Activated T-cell treated with anti-CD3 and anti-CD28 coated beads for 48 hours (primary cell): ENCODE measurements around the gene RNU5D-1.

Experiments used
- DNase-seq: peaks from one replicate; pipeline ENCODE4 v3.0.0-alpha.2; 2020; ENCODE audit warnings: low read depth

The RNU5D-1 gene

DNA sequence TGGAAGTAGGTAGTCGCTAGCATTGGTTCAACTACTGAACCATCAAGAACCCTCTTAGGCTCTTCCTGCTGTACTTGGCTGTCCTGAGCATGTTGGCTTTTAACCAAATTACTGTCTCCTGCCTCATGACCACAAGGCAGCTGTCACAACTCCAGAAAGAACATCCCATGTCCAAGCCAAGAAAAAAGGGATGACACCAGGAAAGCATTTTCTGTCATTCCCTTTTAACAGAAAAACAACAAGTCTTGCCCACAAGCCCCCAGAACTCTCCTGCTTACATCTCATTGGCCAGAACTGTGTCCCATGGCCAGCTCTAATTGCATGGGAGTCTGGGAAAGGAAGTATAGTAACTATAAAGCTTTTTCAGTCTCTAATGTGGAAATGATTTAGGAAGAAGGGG is 2.4 kb upstream of the RNU5D-1 start:
- no peak for DNase-seq

DNA sequence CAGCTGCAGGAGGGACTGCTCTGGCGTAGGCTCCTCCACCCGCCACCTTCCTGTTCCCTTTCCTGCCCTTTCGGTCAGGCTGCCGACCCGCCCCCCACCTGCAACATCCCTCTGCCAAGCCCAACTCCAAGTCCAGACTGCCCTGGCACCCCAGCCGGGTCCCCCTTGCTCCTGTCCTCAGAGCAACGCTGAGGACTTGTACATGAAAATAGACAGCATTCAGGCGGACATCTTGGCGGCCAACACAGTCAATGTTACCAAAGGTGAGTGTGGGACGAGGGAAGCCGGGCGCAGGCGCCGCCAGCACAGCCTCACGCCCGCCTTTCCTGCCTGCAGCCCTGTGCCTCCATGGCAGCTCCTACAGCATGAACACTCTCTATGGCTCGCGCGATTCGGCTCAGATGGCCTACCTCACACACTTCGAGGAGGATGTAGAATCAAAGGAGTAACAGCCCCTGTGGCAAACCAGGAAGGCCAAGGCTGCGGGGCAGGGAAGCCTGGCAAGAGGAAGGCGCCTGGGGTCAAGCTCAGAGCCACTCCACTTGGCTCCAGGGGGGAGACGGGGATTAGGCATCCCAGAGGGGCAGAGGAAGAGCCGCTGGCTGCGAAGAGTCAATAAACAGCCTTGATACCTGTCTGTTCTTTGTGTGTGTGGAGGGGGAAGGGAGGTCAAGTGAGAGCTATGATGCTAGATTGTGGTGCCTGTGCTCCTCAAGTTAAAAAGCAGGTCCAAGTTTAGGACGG is 5.8 kb downstream of the RNU5D-1 start:
- no peak for DNase-seq

DNA sequence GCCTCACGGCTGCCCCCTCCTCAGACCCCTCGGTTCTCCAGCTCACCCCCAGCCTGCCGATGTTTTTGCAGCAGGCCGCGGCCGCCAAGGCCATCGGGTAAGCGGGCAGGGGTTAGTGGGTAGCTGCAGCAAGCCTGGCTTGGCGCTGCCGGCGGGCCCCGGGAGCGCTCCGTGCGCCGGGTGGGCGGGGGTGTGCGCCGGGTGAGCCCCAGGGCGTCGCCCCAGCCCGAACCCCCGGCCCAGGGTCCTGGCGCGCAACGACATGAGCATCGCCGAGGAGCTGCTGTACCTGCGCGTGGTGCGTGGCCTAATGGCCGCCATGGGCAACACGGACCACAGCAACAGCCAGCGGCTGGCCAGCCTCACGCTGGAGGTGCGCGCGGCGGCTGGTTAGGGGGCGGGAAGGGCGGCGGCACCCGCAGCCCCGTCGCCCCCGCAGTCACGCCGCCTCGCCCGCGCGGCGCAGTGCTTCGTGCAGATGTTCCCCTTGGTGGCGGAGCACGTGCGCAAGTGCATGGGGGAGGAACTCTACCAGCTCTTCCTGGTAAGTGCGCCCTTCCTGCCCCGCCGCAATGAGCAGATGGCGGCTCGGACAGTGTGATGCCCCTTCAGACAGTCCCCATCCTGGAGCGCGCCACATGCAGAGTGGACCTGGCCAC is 6.5 kb downstream of the RNU5D-1 start:
- no peak for DNase-seq

DNA sequence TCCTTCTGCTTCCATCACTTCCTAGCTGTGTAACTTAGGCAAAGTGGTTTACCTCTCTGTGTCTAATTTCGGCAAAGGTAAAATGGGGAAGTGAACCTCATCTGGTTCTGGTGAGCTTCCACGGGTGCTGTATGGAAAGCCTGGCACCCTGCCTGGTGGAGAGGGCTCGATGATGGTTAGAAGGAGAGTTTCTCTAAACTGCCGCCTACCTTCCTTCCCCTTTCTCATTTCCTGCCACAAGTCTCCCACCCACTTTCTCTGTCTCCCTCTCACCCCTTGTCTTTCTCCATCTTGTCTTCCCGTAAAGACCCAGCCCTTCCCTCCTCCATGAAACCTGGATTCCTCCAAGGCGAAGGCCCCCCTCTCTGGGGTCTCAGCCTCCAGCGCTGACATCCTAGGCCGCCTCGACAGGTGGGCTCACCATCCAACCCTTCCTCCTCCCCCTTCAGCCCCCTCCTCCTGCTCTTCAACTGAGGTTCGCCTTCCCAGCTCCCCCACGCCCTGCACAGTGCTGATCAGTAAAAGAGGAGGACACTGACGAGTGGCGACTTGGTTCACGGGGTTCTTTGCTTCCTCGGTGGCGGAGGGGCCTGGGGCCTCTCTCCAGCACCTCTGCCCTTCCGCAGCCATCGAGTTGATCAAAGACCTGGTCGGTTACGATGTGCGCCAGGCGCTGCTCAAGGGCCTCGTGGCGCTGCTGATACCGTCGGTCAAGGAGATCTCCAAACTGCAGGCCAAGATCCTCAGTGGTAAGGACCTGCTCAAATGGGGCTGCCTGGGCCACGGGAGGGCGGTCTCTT is 7.3 kb downstream of the RNU5D-1 start:
- DNase-seq: peak; percentile 57

DNA sequence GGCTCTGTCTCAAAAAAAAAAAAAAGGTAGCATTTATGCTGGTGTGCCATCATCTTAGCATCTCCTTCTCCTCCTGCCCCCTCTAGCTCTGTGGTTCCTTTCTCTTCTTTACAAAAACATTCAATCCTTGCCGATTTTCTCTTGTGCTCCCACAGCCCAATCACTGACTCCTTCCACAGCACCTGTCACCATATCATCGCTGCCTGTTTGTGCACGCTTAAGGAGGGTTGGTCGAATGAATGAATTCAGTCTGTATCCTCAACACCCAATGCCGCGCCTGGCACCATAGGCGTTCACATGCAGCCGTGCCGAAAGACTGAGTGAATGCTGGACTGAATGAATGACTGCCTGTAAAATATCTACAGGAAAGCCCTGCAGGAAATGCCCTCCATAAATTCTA is 7.9 kb downstream of the RNU5D-1 start:
- DNase-seq: no peak

DNA sequence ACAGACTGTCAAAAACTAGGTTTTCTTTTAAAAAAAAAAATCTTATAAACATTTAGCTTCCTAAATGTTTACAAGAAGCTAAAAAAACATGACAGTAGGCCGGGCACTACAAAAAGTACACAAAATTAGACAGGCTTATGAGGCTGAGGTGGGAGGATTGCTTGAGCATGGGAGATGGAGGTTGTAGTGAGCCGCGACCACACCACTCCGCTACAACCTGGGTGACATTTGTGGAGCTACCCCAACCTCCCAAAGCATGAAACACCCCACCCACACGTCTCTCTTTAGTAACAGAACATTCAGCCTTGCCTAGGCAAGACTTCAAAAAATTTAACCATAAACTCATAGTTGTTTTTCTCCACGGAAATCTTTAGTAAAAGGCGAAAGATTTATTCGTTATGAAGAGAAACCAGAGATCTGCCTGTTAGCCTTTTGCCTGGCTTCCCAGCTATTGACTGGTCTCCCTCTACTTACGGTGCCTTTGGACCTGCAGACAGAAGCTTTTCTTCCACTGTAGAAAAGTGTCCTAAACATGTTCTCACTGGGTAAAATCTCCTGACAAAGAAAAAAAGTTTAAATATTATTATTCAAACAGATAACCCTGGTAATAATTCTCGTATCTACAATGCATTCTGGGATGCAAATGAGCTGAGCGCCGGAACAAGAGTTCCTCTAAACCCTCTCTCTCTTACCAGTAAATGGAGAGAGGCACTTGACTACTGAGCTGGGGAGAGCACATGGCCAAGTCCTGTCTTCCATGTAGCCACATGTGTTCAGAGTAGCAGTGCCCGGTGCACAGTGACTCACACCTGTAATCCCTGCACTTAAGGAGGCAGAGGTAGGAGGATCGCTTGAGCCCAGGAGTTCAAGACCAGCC is 9.2 kb downstream of the RNU5D-1 start:
- DNase-seq: peak; percentile 74

DNA sequence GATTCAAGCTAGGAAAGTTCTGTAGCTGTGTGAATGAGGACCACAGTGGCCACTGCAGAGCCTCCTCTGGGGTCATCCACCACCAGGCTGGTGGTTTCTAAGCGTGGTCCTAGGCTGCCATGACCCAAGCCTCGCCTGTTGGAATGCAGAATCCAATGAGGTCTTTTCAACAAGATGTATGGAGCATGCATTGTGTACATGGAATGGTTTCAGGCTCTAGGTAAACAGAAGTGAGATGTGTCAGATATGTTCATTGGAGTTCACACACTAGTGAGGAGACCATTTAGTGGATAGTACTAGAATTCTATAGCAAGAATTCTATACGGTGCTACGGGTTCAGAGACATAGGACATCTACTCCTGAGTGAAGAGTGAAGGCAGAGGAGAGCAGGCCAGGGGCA is 10.7 kb downstream of the RNU5D-1 start:
- DNase-seq: no peak

DNA sequence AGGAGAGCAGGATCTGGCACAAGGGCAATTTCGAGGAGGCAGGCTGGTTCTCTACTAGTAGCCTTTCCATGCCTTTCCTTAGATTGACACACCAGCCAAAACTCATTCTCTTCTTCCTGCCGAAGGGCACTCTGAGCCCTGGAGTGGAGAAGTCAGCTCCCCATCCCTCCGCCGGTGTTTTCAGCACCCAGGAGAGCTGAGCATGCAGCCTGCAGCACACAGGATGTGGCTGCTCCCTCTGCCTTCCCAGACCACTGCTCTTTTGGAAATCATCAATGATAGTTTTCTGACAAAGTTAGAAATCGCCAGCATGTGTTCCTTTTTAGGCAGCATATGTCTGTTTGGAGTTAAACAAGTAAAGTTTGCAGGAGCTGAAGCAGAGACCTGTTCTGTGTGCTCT is 11.7 kb downstream of the RNU5D-1 start:
- DNase-seq: no peak

DNA sequence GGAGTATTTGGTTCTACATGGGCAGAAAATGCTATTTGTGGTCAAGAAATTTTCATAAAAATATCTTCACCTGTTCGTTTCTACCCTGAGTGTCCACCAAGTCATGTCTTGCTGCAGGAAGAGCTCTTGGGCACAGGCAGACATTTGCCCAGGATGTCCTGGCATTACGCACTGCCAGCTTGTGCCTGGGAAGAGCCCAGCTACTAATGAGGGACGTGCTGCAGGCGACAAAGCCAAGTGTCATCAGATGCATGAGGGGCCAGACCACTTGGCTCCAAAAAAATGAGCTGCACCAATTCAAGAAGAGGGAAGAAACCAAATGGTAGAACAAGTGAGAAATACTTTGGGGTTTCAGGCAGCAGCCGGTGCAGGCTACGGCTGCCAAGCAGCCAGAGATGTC is 12.9 kb downstream of the RNU5D-1 start:
- no peak for DNase-seq

DNA sequence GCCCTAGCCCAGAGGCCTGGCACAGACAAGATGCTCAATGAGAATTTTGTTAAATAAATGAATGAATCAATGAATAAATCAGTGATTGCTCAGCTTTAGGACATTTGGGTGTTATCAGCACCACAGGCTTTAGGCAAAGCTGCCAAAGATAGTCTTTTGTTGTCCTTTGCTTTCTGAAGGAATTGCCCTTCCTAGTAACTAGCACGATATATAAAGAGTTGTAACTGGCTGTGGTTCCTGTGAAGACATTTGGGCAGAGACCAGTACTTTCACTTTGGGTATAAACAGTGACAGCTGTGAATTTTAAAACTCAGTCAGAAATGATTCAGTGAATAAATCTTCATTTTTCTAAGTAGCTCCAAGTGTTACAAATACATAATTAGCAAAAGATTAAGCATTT is 13.3 kb downstream of the RNU5D-1 start:
- DNase-seq: no peak

DNA sequence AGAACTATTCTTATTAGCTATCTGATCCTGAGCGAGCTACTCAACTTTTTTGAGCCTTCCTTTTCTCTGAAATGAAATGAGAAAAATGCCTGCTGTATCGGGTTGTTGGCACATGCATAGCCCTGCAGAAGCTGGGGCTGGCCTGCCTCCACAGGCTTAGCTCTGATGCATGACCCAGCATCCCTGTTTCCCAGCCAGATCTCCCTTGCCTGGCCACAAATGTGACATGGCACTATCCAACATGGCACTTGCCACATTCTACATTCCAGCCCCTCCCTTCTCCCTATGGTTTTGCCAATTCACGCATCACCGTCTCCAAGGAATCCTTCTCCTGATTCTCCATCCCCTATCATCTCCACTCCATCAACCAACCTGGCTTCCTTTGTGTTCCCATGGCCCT is 13.8 kb downstream of the RNU5D-1 start:
- DNase-seq: no peak

DNA sequence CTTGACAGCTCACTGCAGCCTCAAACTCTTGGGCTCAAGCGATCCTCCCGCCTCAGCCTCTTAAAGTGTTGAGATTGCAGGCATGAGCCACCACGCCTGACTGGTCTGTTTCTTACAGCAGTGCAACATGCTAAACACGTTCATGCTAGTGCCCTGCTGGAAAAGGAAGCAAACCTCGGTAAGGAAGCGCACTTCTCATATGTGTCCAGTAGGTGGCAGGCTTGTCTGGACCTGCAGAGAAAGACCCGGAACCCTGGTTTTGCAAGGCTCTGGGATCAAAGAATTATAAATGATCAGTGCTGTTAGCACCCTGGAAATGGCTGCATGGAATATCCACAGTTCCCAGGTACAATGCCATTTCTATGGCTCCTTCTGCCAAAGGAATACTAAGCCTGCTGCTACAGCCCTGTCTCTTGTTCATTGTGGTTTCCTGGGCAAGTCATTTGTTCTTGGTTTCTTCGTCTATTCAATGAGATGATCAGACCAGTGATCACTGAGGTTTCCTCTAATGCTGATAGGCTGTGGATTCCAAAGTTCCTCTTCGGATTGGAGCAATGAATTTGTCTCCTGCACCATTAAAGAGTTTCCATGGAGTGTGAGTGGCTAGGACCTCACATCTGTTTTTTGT is 15.9 kb downstream of the RNU5D-1 start:
- DNase-seq: peak; percentile 54

DNA sequence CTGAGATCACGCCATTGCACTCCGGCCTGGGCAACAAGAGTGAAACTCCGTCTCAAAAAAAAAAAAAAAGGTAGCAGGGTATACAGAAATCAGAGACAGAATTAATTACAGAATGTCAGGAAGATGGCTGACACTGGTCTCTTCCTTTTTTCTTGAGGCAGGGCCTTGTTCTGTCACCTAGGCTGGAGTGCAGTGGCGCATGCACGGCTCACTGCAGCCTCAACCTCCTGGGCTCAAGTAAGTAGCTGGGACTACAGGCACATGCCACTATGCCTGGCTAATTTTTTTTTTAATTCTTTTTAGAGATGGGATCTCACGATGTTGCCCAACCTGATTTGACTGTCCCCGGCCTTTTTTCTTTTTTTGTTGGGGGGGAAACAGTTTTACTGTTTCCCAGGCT is 16.4 kb downstream of the RNU5D-1 start:
- DNase-seq: no peak

DNA sequence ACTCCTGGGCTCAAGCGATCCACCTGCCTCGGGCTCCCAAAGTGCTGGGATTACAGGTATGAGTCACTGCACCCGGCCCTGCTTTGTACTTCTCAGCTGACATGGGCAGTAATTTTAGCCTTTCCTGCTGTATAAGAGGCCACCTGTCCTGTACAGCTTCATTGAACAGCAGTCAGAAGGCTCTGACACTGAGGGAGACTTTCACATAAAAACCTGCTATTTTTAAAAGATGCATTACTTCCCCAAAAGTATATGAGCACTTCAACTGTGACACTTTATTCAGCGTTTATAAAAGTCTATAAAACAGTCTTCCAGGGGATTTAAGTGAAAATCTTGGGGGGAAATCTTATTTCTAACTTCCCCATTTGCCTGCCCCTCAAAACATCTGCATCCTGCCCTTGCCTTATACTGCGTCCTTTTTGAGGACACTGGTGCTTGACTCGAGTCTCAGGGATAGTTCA is 17.6 kb downstream of the RNU5D-1 start:
- no peak for DNase-seq

DNA sequence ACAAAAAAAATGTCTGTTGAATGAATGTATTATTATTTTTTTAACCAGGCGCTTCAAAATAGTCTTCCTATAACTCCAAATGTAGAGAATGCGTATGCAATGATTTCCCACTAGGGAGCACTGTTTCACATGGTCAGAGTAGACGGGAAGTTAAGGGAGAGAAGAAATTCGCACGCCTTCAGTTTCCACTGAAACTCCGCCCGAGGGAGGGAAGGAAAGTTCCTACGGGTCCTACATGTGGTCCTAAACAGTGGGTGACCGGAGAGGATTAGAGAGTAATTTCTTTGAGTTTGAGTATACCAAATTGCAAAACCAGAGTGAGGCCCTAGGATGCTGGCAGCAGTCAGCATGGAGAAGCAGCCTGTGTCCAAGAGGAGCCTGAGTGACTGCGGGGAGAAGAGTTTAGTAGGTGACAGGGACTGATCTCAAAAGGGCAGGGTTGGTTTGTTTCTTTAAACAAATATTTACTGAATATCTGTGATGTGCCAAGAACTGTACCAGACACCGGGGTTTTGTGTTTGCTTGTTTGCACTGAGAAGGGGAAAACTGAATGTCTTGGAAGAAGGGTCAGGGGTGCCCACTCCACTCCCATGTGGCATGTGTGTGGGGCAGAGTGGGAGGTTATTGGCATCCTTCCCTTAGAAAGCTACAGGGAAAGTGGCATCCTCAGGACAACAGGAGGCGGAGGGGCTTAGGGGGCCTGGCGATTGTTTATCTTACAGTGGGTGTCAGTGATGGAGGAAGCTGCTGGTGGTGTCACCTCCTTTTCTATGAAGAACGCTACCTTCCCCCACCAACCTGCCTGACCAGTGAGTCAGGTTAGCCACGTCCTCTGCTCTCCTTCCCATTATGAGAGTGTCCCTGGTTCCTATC is 22.8 kb downstream of the RNU5D-1 start:
- DNase-seq: no peak

DNA sequence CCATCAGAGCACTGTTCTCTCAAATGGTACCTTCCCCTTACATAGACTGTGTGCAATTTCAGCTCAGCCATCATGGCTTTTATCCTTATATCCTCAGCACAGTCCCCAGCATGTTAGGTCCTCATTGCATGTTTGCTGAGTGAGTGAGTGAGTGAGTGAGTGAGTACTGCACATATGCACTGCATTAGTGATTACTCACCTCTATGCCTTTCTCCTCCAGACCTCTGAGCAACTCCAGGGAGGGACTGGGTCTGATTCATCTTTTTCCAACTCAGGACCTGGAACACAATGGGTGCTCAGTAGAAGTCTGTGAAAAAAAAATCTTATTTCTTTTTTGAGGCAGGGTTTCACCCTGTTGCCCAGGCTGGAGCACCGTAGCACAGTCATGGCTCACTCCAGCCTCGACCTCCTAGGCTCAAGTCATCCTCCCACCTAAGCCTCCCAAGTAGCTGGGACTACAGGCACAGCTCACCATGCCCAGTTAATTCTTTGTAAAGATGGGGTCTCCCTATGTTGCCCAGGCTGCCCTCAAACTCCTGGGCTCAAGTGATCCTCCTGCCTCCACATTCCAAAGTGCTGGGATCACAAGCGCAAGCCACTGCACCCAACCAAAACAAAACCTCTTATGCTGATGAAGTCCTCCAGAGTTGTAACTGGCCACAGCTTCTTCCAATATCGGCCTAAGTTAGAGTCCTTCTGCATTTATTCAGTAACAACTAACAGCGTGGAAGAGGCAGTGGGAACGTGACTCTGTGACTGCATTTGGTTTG is 23.7 kb downstream of the RNU5D-1 start:
- no peak for DNase-seq

DNA sequence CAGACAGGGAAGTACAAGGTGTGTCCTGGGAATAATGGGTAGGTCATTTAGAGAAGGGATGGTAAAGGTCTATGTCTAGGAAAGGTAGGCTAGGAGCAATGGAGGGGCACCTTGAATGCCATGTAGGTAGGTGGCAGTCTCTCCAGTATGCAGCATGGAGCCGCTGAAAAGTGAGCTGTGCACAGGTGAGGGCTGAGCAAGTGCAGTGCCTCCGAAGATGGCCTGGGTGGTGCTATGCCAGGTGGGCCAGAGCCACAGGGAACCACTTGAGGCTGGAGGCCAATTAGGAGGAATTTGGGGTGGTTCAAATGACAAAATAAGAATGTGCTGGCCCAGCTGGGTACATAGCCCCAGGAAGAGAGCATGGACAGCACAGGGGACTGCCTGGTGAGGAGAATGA is 25.0 kb downstream of the RNU5D-1 start:
- no peak for DNase-seq

DNA sequence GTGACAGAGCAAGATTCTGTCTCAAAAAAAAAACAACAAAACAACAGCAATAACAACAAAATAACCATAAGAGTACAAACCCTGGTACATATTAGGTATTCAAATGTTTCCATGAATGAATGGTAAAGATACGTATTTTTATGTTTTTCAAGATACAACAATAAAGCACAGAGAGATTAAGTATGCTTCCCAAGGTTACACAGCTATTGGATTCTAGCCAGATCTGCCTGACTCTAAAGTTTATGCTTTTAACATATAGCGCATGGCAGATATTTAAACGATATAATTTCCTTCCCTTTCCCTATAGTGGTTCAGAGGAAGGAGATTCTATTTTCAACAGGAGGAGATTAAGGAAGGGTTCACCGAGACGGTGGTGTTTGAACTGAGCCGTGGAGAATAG is 25.5 kb downstream of the RNU5D-1 start:
- DNase-seq: no peak

DNA sequence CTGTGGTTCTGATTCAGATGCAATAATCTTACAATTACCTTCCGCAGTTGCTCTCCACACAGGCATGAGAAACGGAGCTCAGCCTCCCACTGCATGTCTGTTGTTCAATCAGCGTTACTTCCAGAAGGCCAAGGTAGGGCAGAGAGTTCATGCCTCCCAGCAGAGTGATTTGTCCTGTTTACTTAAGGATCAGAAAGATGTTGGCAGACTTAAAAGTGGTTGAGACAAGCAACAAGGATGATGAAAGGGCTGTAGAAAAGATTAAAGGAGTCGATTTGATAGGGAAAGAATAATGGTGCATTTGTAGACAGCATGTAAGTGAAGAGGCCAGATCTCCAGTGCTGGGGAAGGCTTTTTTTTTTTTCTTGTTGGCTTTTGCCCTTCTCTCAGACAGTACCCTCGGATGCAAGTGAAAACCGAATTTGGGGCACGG is 29.8 kb downstream of the RNU5D-1 start:
- DNase-seq: no peak

DNA sequence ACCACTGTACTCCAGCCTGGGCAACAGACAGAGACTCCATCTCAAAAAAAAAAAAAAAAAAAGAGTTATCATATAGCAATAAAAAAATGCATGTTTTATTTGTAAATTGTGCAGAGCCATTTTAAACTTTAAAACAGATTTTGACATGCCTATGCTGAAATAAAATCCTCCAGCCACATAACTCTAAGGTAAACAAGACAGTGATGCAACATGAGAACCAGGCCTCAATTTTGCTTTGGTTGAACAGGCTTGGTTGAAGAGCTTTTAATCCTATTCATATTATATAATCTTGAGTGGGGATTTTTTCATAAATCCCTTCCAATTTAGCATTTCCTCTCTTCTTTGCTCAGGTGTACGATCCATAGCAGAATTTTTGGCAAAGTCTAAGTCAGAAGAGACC is 30.4 kb downstream of the RNU5D-1 start:
- DNase-seq: no peak
